Activated B cell treated with CpG ODN at 0.5 μM for 24 hours (primary cell): Measurements from ENCODE around the gene FAM171A2. TPM values are rescaled to one million over a fixed set of nuclear protein-coding genes. Genes with fewer than 3 reads are reported as not detected.

ENCODE experiments used
- ATAC-seq: fragments of 200-7000 bp; cut with Tn5 transposase; one replicate; pipeline ENCODE4 v1.10.0; 2021; ENCODE audit warnings: low read depth, mild to moderate bottlenecking, moderate library complexity
- CTCF ChIA-PET: fragments of 350-600 bp; sonication (Branson Sonifier 250); formaldehyde crosslinking; loops from one replicate; lab custom pipeline; 2021; ENCODE audit warnings: antibody characterized with exemption; lab: Charles Lee
- POLR2A ChIA-PET: fragments of 350-600 bp; sonication (Branson Sonifier 250); formaldehyde crosslinking; loops from one replicate; lab custom pipeline; 2021; ENCODE audit warnings: antibody characterized with exemption; lab: Charles Lee
- DNase-seq: peaks from one replicate; pipeline ENCODE4 v3.0.0; 2022
- H3K27ac Mint-ChIP-seq: one replicate; pipeline ENCODE4 v1.8.0; 2020; ENCODE audit warnings: mixed read lengths
- H3K27me3 Mint-ChIP-seq: one replicate; pipeline ENCODE4 v1.8.0; 2021; ENCODE audit warnings: mixed read lengths
- H3K36me3 Mint-ChIP-seq: one replicate; pipeline ENCODE4 v1.8.0; 2021; ENCODE audit warnings: low read depth, mixed read lengths
- H3K4me1 Mint-ChIP-seq: one replicate; pipeline ENCODE4 v1.8.0; 2021; ENCODE audit warnings: mixed read lengths
- H3K4me3 Mint-ChIP-seq: one replicate; pipeline ENCODE4 v1.8.0; 2020; ENCODE audit warnings: mild to moderate bottlenecking, mixed read lengths
- H3K9me3 Mint-ChIP-seq: one replicate; pipeline ENCODE4 v1.8.0; 2020; ENCODE audit warnings: mixed read lengths
- intact Hi-C: fragments of 100-400 bp; cut with micrococcal nuclease; formaldehyde crosslinking; loops from one replicate; pipeline ENCODE4 v1.15.1; 2024
- total RNA-seq: library from RNA; stranded (reverse); gene quantifications from 2 replicates; pipeline ENCODE4 v1.2.3, GENCODE V29; 2022
- TF ChIP-seq, protein P1 (sequence below): fragments of 200-600 bp; IDR thresholded peaks from one replicate; pipeline ENCODE4 v1.8.0; 2022; ENCODE audit warnings: antibody characterized with exemption, mild to moderate bottlenecking

FAM171A2 gene
- total RNA-seq, 1 donor from 2014 or later, result 0.75 TPM

DNA sequence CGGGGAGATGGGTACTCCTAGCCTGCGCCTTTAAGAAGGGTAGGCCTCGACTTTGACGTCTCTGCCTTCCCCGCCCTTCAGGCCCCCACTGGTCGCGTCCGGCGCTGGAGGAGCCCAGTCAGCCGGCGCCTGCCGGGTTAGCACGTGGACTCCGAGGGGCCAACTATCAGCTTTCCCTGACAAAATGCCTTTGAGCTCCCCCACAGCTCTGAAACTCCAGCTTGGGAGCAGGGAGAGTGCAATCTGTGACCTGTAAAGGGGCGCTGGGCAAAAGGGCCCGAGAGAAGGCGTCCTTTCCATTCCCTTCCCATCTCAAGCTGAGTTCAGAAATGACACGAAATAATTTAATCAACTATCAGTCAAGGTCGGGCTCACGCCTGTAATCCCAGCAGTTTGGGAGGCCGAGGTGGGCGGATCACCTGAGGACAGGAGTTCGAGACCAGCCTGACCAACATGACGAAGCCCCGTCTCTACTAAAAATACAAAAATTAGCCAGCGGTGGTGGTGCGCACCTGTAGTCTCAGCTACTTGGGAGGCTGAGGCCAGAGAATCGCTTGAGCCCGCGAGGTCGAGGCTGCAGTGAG, 36.7 kb downstream of the FAM171A2 start:
- ATAC-seq (peak; percentile 68), DNase-seq (peak; percentile 82)
- Mint-ChIP-seq H3K4me1 (peaks cover 42% of the 10 kb centered on the region), H3K27me3 (no peaks in the 10 kb centered on the region), H3K27ac (peak overlapping the region; percentile 77), H3K36me3 (peaks cover 12% of the 10 kb centered on the region), H3K4me3 (peak overlapping the region; percentile 75), H3K9me3 (no peaks in the 10 kb centered on the region)
- POLR2A ChIA-PET, result interaction anchor here (0.6 to 11.6 kb wide), 19 partner anchors 8 to 204 kb away, joined by 3 to 237 read pairs (median 6); partner anchors contain the start of genes ATXN7L3, GRN, HDAC5 and RUNDC3A
- CTCF ChIA-PET, result interaction anchor here (0.6 to 1.1 kb wide), 7 partner anchors 19 to 117 kb away, joined by 3 to 7 read pairs (median 4); no protein-coding TSS in a partner anchor
- TF ChIP-seq, protein P1, sequence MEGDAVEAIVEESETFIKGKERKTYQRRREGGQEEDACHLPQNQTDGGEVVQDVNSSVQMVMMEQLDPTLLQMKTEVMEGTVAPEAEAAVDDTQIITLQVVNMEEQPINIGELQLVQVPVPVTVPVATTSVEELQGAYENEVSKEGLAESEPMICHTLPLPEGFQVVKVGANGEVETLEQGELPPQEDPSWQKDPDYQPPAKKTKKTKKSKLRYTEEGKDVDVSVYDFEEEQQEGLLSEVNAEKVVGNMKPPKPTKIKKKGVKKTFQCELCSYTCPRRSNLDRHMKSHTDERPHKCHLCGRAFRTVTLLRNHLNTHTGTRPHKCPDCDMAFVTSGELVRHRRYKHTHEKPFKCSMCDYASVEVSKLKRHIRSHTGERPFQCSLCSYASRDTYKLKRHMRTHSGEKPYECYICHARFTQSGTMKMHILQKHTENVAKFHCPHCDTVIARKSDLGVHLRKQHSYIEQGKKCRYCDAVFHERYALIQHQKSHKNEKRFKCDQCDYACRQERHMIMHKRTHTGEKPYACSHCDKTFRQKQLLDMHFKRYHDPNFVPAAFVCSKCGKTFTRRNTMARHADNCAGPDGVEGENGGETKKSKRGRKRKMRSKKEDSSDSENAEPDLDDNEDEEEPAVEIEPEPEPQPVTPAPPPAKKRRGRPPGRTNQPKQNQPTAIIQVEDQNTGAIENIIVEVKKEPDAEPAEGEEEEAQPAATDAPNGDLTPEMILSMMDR, result no peak
- intact Hi-C loops, result loop anchor here (5.0 kb wide), 2 partner anchors 205 to 230 kb away; partner anchors contain the start of genes FZD2 and HDAC5

DNA sequence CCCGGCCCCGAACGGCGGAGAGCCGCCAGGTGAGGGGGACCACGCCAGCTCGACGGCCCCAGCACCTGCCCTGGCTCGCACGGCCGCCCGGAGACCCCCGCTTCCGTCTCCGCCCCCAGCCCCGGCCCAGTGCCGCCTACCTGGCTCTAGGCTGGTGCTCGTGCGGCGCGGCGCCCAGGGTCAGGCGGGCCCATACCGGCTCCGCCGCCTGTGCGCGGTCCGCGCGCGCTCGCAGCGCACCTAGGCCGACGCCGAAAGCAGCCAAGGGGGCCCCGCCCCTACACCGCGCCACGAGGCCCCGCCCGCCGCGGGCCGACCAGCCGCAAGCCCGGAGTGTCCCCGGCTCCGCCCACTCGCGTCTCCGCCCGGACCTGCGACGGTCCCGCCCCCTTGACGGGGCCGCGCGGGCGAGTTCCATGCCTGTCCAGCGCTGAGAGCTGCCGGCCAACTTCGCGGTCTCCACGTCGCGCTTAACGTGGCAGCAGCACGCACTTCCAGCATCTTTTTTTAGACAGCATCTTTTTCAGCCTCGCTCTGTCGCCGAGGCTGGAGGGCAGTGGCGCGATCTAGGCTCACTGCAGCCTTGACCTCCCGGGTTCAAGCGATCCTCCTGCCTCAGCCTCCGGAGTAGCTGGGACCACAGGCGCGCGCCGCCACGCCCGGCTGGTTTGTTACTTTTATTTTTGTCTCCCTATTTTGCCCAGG, 38.9 kb downstream of the FAM171A2 start, which contains the start of gene SLC25A39:
SLC25A39 (minus strand) TSS at position 253 of the 705 bp plus-strand sequence. CDS start 1,261 bp downstream, outside the sequence.
- POLR2A ChIA-PET, result interaction anchor here (0.6 to 11.6 kb wide), 13 partner anchors 8 to 300 kb away, joined by 3 to 237 read pairs (median 8); partner anchors contain the start of genes ATXN7L3, FAM171A2, GRN and HDAC5
- H3K36me3 Mint-ChIP-seq, result peaks cover 34% of the 10 kb centered on the region
- ATAC-seq (peak; percentile 74), DNase-seq (peak; percentile 99)
- peak within 1 kb of the TSS; percentile 91 for H3K4me3 Mint-ChIP-seq
- H3K27me3 Mint-ChIP-seq, result no peaks in the 10 kb centered on the region
- peaks cover 33% of the 10 kb centered on the region for H3K4me1 Mint-ChIP-seq
- intact Hi-C loops, result loop anchor here (1.0 to 5.0 kb wide), 12 partner anchors 16 to 258 kb away; partner anchors contain the start of genes FZD2, G6PC3, GRN and HDAC5
- no peaks in the 10 kb centered on the region for H3K9me3 Mint-ChIP-seq
- TF ChIP-seq, protein P1, result no peak
- CTCF ChIA-PET, result interaction anchor here (0.9 to 2.6 kb wide), 4 partner anchors 21 to 115 kb away, joined by 3 to 7 read pairs (median 4); no protein-coding TSS in a partner anchor
- peak within 1 kb of the TSS; percentile 96 for H3K27ac Mint-ChIP-seq

GRCh38 chr17:44324092-44324570, 39.5 kb downstream of the FAM171A2 start:
- POLR2A ChIA-PET, result interaction anchor here (0.6 to 11.6 kb wide), 11 partner anchors 9 to 300 kb away, joined by 3 to 237 read pairs (median 10); partner anchors contain the start of genes ATXN7L3, FAM171A2, GRN and HDAC5
- no peak for DNase-seq
- Mint-ChIP-seq H3K27ac (no peak overlapping the region), H3K4me1 (peaks cover 33% of the 10 kb centered on the region), H3K9me3 (no peaks in the 10 kb centered on the region), H3K4me3 (peak overlapping the region; percentile 81), H3K36me3 (peaks cover 40% of the 10 kb centered on the region), H3K27me3 (no peaks in the 10 kb centered on the region)
- ATAC-seq, result no peak
- CTCF ChIA-PET, result interaction anchor here (0.9 to 2.6 kb wide), 2 partner anchors 31 to 114 kb away, joined by 4 to 7 read pairs; no protein-coding TSS in a partner anchor
- intact Hi-C loops, result loop anchor here (1.0 to 2.0 kb wide), 7 partner anchors 16 to 253 kb away; partner anchors contain the start of genes G6PC3, GRN, RUNDC3A and TMUB2
- TF ChIP-seq, protein P1, result no peak

GRCh38 chr17:44323359-44324091, 40.1 kb downstream of the FAM171A2 start:
- Mint-ChIP-seq H3K4me3 (peak overlapping the region; percentile 81), H3K4me1 (peaks cover 33% of the 10 kb centered on the region), H3K27ac (no peak overlapping the region), H3K36me3 (peaks cover 40% of the 10 kb centered on the region), H3K9me3 (no peaks in the 10 kb centered on the region), H3K27me3 (no peaks in the 10 kb centered on the region)
- ChIA-PET POLR2A (interaction anchor here (2.7 to 11.6 kb wide), 4 partner anchors 22 to 137 kb away, joined by 10 to 237 read pairs (median 32); partner anchors contain the start of genes GRN, TMUB2 and UBTF), CTCF (interaction anchor here (0.9 to 2.6 kb wide), 2 partner anchors 31 to 114 kb away, joined by 4 to 7 read pairs; no protein-coding TSS in a partner anchor)
- DNase-seq, result no peak
- intact Hi-C loops, result loop anchor here (1.0 to 2.0 kb wide), 7 partner anchors 15 to 253 kb away; partner anchors contain the start of genes G6PC3, GRN, RUNDC3A and TMUB2
- TF ChIP-seq, protein P1, result no peak
- ATAC-seq, result no peak
